Inferior parietal cortex (tissue), 1 donor: Measurements from ENCODE around the gene MROH9.

Source experiments
- DNase-seq: peaks from one replicate; pipeline ENCODE4 v3.0.0-alpha.2; 2016; ENCODE audit errors: extremely low spot score

The MROH9 gene

GRCh38 chr1:171081763-171082201, 146.4 kb downstream of the MROH9 start:
- DNase-seq, result peak; percentile 48

- DNase-seq, result no peak
Observed at GRCh38 chr1:171082606-171083005, 147.3 kb downstream of the MROH9 start.

- no peak for DNase-seq
Observed at GRCh38 chr1:171083222-171083621, 147.9 kb downstream of the MROH9 start.

GRCh38 chr1:171084091-171084490, 148.8 kb downstream of the MROH9 start:
- DNase-seq, result no peak

- no peak for DNase-seq
Observed at GRCh38 chr1:171084870-171085269, 149.5 kb downstream of the MROH9 start.

- no peak for DNase-seq
Observed at GRCh38 chr1:171087896-171088295, 152.6 kb downstream of the MROH9 start.

- DNase-seq, result no peak
Observed at GRCh38 chr1:171090604-171091003, 155.3 kb downstream of the MROH9 start, which contains the start of gene FMO3. Gene FMO3, plus strand, starts transcription at chr1:171090905. Its CDS starts 1,754 bp downstream, at chr1:171092659.

- DNase-seq, result no peak
Observed at GRCh38 chr1:171103862-171104261, 168.5 kb downstream of the MROH9 start.

- DNase-seq, result no peak
Observed at GRCh38 chr1:171107262-171107940, 172.1 kb downstream of the MROH9 start.

- no peak for DNase-seq
Observed at GRCh38 chr1:171107969-171108368, 172.6 kb downstream of the MROH9 start.

- DNase-seq, result no peak
Observed at GRCh38 chr1:171109966-171110365, 174.6 kb downstream of the MROH9 start.

- DNase-seq, result no peak
Observed at GRCh38 chr1:171110621-171111326, 175.4 kb downstream of the MROH9 start.

- no peak for DNase-seq
Observed at GRCh38 chr1:171112119-171112518, 176.8 kb downstream of the MROH9 start.

- DNase-seq, result no peak
Observed at GRCh38 chr1:171113382-171113781, 178.0 kb downstream of the MROH9 start.
